DLD1 (cell line): ENCODE measurements around the gene RSL1D1.
"Not testable (repeated sequence)": the region's sequence is repeated elsewhere in the genome, so short reads cannot be mapped to it uniquely, and the experiment has no call there.

Experiments used
- in situ Hi-C: cut with HindIII; loops from 2 replicates; pipeline ENCODE4 v1.10.0; 2017; ENCODE audit warnings: low sequenced_read_pairs

The RSL1D1 gene

GRCh38 chr16:11844499-11844898 lies 6.8 kb downstream of the RSL1D1 start:
- in situ Hi-C loops: no loop called here

GRCh38 chr16:11843861-11844260 lies 7.5 kb downstream of the RSL1D1 start:
- in situ Hi-C loops: no loop called here

- in situ Hi-C loops: no loop called here
Observed at GRCh38 chr16:11843206-11843605, 8.1 kb downstream of the RSL1D1 start.

DNA sequence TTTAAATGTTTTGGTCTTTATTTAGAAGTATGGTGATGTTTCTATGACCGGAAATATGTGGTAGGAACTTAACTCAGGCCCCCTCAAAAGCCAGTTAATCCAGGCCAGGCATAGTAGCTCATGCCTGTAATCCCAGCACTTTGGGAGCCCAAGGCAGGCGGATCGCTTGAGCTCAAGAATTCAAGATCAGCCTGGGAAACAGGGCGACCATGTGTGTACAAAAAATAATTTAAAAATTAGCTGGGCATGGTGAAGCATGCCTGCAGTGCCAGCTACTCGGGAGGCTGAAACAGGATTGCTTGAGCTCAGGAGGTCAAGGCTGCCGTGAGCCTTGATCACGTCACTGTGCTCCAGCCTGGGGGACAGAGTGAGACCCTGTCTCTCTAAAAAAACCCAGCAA lies 10.3 kb downstream of the RSL1D1 start:
- in situ Hi-C loops: no loop called here

DNA sequence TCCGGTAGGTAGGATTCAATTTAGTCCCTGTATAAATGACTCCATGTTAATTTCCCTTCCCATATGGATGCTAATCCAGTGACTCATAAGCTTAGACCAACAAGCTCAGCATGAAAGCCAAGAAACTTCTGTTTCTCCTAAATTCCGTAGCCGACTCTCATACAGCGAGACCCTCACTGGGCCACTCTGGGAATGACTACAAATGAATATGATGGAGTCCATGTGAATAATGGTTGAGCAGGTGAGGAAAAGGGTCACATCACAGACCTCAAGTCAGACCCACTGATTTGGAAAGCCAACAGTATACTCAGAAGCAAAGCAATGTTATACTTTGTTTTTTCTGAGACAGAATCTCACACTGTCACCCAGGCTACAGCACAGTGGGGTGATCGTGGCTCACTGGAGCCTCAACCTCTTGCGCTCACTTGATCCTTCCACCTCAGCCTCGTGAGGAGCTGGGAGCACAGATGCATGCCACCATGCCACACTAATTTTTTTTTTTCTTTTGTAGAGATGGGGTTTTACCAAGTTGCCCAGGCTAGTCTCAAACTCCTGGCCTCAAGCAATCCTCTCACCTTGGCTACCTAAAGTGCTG lies 14.6 kb downstream of the RSL1D1 start:
- in situ Hi-C loops: no loop called here

GRCh38 chr16:11835891-11836649 lies 15.3 kb downstream of the RSL1D1 start:
- in situ Hi-C loops: no loop called here

DNA sequence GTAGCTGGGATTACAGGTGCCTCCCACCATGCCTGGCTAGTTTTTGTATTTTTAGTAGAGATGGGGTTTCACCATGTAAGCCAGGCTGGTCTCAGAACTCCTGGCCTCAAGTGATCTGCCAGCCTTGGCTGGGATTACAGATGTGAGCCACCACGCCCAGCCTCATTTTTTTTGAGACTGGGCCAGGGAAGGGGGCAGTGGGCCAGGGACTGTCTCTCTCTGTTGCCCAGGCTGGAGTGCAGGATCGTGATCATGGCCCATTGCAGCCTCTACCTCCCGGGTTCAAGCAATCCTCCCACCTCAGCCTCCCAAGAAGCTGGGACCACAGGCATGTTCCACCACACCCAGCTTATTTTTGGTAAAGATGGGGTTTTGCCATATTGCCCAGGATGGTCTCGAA lies 16.0 kb downstream of the RSL1D1 start:
- in situ Hi-C loops: no loop called here

DNA sequence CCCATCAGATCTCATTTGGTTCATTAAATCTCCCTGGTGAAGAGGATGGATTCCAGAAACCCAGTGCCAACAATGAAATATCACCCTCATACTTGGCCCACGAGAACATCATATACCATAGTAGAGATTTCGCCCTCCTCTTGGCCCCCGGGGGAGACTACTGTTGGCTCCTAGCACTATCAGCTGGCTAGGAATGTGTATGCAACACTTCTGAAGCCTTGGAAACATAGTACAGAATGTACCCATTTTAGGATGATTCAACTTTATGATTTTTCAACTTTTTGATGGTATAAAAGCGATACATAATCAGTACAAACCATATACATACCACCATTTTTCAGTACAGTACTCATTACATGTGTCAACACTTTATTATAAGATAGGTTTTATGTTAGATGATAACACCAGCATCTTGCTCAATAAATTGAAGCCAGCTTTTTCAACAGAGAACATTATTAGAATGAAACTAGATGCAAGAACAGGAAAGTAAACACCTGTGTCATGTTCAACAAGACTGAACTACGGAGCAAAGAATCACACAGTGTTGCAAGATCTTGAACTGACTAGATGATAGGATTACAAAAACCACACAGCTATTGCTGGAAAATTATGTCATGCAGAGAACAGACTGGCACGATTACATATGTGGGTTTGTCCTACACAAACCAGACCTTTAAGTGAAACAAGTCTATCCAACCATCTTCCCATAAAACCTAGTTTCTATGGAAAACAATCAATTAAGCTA lies 17.2 kb downstream of the RSL1D1 start:
- in situ Hi-C loops: no loop called here

DNA sequence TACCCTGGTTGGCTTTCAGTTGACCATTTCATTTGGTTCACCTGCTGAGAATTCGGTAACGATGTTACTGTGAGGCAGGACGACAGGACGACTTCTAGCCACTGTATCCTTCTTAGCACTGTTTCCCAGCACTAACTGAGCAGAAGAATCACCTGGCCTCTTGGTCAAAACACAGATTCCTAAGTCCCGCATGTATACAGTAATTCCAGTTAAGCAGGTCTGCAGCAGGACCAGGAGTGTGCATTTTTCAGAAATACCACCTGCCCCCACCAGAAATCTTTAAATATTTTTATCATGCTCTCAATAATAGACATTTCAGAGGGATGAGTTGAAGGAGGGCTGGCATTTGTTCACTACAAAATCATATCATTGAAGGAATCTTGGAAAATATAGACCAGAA lies 22.6 kb downstream of the RSL1D1 start:
- in situ Hi-C loops: no loop called here

DNA sequence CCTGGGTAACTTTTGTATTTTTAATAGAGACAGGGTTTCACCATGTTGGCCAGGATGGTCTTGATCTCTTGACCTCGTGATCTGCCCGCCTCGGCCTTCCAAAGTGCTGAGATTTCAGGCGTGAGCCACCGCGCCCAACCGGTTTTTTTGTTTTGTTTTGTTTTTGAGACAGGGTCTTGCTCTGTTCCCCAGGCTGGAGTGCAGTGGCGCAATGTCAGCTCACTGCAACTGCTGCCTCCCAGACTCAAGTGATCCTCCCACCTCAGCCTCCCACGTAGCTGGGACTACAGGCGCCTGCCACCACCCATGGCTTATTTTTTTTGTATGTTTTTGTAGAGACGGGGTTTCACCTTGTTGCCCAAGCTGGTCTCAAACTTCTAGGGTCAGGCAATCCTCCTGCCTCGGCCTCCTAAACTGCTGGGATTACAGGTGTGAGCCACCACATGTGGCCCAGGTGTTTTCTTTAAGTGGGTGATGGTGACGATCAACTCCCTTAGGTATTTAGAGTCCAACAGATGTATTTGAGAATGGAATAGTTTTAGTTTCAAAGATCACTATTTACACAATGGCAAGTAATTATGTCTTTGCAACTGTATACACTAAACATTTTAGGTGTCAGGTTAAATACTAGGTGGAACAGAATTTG lies 25.7 kb downstream of the RSL1D1 start:
- in situ Hi-C loops: not testable (repeated sequence)

GRCh38 chr16:11824362-11824761 lies 27.0 kb downstream of the RSL1D1 start:
- in situ Hi-C loops: no loop called here

GRCh38 chr16:11823645-11824044 lies 27.7 kb downstream of the RSL1D1 start:
- in situ Hi-C loops: not testable (repeated sequence)

GRCh38 chr16:11819798-11820197 lies 31.5 kb downstream of the RSL1D1 start:
- in situ Hi-C loops: no loop called here

GRCh38 chr16:11818970-11819369 lies 32.4 kb downstream of the RSL1D1 start:
- in situ Hi-C loops: not testable (repeated sequence)

DNA sequence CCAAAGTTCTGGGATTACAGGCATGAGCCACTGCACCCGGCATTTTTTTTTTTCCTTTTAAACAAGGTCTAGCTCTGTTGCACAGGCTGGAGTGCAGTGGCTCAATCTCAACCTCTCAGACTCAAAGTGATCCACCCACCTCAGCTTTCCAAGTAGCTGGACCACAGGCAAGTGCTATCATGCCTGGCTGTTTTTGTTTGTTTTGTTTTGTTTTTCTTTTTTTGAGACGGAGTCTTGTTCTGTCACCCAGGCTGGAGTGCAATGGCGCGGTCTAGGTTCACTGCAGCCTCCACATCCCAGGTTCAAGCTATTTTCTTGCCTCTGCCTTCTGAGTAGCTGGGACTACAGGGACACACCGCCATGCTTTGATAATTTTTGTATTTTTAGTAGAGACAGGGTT lies 35.2 kb downstream of the RSL1D1 start:
- in situ Hi-C loops: no loop called here

DNA sequence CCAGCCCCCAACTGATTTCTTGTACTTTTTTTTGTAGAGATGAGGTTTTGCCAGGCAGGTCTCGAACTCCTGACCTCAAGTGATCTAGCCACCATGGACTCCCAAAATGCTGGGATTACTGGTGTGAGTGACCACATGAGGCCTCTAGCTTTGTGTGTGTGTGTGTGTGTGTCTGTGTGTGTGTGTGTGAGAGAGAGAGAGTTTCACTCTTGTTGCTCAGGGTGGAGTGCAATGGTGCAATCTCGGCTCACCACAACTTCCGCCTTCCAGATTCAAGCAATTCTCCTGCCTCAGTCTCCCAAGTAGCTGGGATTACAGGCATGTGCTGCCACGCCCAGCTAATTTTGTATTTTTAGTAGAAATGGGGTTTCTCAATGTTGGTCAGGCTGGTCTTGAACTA lies 36.5 kb downstream of the RSL1D1 start:
- in situ Hi-C loops: not testable (repeated sequence)

GRCh38 chr16:11806721-11807120 lies 44.6 kb downstream of the RSL1D1 start:
- in situ Hi-C loops: no loop called here

GRCh38 chr16:11805556-11805955 lies 45.8 kb downstream of the RSL1D1 start:
- in situ Hi-C loops: no loop called here

- in situ Hi-C loops: no loop called here
Observed at GRCh38 chr16:11801481-11802021, 49.8 kb downstream of the RSL1D1 start.

- in situ Hi-C loops: no loop called here
Observed at GRCh38 chr16:11800382-11800718, 51.0 kb downstream of the RSL1D1 start.
